GM12891 (cell line): ENCODE results near the gene ZNF850.

ENCODE experiments used
- PAX5 ChIP-seq: IDR thresholded peaks from 2 replicates; pipeline ENCODE4 v1.6.1; 2011; ENCODE audit warnings: low read length, moderate library complexity, mild to moderate bottlenecking; ENCODE audit not compliant: insufficient read depth, severe bottlenecking
- POLR2A ChIP-seq: IDR thresholded peaks from 2 replicates; pipeline ENCODE4 v1.6.1; 2011; ENCODE audit warnings: low read depth, low read length, control low read depth
- POLR2AphosphoS5 ChIP-seq: IDR thresholded peaks from 2 replicates; pipeline ENCODE4 v1.6.1; 2011; ENCODE audit warnings: low read depth, low read length, control low read depth

- TF ChIP-seq POLR2A = no peak
- no peak for TF ChIP-seq POLR2AphosphoS5
- TF ChIP-seq PAX5 = no peak
Observed at GRCh38 chr19:36668646-36669045, 104.0 kb downstream of the ZNF850 start.
